GM19025 (cell line): Measurements from ENCODE around the gene DHCR24.

ENCODE experiments used
- ATAC-seq: cut with Tn5 transposase; IDR thresholded peaks from one replicate; pipeline ENCODE4 v1.9.1; 2021; ENCODE audit warnings: mild to moderate bottlenecking, low read depth, moderate library complexity; ENCODE audit not compliant: unreplicated experiment

The DHCR24 gene

DNA sequence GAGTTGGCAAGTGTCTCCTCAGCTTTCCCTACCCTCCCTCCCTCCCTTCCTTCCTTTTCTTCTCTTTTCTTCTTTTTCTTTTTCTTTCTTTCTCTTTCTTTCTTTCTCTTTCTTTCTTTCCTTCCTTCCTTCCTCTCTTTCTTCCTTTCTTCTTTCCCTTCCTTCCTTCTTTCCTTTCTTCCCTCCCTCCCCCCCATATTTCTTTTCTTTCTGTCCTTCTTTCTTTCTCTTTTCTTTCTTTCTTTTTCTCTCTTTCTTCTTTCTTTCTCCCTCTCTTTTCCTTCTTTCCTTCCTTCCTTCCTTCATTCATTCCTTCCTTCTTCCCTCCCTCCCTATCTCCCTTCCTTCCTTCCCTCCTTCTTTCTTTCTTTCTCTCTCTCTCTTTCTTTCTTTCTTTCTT lies 67.3 kb downstream of the DHCR24 start:
- no peak for ATAC-seq

DNA sequence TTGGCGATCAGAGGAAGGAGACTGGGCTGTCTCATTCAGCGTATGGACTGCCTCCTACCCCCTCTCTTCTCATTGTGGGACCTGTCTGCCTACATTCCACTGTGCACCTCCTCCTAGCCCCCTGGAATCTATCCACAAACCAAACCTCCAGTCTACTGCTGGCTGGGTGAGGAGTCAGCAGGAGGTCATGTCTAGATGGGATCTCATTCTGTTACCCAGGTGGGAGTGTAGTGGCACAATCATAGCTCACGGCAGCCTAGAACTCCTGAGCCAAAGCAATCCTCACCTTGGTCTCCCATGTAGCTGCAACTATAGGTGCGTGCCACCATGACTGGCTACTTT lies 67.8 kb downstream of the DHCR24 start:
- ATAC-seq = no peak

DNA sequence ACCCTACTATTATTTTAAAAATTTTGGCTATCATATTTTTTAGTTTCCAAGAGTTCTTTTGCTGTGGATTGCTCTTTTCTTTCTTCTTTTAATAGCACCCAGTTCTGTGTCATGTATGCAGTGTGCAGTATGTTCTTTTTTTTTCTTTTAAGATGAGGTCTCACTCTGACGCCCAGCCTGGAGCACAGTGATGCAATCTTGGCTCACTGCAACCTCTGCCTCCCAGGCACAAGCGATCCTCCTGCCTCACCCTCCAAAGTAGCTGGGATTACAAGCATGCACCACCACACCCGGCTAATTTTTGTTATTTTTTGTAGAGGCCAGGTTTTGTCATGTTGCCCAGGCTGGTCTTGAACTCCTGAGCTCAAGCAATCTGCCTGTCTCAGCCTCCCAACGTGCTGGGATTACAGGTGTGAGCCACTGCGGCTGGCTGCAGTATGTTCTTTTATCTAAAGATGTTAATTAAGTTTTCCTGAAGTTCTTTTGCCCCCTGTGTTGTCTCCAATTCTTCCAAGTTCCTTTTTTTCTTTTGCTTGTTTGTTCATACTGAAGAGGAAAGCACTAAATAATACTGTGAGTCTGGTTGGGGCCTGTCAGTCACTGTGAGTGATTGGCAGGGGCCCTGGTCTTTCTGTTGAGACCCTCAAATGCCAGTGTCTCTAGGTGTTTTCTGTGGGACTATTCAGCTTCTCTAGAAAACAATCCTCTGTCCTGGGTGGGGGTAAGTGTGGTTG lies 68.4 kb downstream of the DHCR24 start:
- ATAC-seq = no peak

DNA sequence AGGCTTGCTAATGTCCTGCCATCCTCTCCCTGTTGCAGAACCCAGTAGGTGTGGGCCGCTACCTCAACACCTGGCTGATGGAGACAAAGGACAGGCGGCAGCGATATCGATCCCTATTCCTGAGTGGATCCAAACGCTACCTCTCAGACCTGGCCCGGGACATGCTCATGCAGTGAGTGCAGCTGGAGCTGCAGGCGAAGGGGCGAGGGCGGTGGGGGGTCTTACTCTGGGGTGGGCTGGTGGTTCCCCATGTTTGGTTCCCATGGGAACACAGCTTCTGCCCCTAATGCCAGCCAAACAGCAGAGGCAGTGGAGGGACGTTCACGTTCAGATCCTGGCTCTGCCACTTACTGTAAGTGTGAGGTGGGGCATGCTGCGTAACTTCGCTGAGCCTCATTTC lies 70.0 kb downstream of the DHCR24 start:
- ATAC-seq = no peak

DNA sequence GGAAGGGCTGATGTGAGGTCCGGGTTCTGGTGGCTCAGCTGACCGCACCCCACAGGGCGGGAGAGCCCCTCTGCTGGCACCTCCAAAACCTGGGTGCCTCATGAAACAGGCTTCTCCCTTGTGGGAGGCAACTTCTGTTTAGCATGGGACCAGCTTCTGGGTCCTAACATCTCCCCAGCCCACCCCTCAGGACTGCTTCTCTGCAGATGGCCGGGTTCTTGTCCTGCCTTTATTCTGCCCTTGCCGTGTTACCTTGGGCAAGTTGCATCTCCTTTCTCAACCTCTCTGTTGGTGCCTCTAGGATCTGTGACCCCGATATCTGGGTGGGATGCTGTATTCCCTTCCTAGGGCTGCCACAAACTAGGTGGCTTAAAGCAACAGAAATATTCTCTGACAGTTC lies 70.9 kb downstream of the DHCR24 start:
- ATAC-seq = no peak

DNA sequence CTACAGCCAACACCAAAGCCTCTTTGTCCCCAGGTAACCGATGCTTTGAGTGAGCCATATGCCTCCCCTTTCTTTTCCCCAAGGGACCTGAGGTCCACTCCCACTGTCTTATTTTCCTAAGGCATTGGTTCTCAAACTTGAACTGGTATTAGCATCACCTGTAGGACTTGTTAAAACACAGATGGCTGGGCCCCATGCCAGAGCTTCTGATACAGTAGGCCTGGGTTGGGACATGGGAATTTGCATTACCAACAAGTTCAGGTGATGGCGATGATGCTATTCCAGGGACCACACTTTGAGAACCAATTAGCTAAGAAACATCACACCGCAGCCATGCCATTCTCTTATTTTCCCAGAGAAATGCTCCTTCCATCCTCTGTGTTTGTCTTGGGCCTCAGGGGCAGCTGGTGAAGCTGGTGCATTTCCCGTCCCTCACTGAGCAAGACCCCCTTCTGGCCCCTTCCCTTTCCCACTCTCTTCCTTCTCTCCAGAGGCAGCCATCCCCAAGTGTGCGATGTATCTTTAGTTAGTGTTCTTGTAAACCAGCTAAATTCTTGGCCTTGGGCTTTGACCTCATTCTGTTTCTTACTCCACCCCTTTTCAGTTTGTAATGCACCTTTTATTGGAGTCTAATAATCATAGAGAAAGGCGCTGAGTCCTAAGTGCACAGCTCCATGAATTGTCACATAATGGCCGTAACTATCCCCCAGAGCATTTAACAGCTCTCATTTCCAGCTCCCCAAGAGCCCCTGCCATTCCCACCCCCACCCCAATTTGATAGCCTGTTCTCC lies 71.7 kb downstream of the DHCR24 start:
- ATAC-seq = no peak

DNA sequence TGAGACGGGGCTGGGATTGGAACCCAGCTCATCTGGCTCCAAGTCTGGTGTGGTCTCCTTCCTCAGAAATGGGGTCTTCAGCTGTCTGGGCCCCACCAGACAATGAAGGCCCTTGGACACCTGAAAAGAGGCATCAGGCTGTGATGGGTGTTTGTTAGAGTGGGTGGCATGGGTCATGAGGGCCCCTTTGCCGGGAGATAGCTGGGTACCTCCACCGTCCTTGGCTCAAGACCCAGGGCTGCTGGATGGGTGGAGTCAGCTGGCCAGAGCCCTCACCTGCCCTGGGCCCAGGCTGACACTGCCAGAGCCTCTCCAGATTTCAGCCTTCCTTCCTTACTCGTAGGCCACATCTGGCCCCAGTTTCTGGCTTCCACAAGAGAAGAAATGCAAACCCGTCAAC lies 72.4 kb downstream of the DHCR24 start:
- ATAC-seq = no peak

DNA sequence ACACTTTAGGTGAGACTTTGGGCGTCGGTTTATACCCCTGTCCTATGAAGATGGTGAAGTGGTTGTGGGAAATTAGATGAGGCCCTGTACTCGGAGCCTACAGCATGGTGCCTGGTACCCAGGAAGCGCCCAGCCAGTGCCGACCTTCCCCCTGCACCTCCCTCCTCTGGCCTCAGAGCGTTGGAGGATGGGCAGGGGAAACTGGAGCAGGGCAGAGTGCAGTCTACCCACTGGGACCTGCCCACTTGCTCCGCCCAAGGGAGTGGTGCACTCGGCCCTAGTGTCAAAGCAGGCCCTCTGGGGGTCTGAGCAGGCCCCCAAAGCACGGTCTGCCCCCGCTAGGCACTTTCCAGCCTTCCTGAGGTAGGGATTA lies 72.9 kb downstream of the DHCR24 start:
- ATAC-seq = no peak

DNA sequence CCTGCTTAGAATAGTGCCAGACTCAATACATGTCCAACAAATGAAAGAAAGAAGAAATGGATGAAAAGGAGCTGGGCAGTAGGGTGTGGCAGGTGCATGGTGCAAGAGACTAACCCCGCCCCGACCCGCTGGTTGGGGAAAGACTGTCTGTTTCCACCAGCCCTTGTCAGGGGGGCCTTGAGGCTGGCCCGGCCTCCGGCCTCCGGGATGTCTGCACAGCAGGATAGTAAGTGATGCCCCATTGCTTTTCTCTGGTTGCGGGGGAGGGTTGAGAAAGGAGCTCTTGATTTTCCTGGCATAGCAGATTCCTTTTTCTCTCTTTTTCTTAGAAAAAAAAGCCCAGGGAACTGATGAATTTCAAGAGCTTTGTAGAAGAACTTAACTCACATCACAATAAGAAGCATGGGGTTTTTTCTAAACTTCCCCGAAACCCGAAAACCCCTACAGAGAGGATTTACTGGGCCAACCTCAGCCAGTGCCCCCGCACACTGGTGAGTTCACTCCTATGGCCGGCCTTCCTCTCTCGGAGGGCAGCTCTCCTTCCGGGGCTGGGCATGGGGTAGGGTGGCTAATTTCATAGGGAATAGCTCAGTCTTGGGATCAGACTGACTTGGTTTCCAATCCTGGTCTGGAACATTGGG lies 73.4 kb downstream of the DHCR24 start:
- ATAC-seq = no peak

DNA sequence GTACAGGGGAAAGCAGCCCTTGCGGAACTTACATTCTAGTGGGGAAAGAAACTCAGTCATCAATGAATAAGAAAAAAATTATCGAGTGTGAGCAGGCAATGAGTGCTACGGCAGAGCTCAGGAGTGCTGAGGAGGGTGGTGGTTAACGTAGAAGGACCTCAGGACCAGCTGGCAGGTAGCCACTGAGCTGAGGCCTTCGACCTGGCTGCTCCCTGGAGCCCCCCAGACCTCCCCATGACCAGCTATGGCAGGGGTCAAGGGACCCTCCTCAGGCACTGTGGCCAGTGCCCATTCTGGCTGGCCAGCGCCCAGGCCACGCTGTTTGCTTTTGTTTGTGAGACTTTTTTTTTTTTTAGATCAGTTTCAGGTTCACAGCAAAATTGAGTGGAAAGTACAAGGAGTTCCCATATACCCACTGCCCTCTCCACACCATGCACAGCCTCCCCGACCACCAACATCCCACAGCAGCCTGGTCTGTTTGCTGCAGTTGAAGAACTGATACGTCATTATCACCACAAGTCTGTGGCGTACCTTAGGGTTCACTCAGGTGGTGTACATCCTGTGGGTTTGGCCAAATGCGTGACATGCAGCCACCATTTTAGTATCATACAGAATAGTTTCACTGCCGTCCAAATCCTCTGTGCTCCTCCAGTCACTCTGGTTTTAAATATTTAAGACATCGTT lies 74.1 kb downstream of the DHCR24 start:
- no peak for ATAC-seq

DNA sequence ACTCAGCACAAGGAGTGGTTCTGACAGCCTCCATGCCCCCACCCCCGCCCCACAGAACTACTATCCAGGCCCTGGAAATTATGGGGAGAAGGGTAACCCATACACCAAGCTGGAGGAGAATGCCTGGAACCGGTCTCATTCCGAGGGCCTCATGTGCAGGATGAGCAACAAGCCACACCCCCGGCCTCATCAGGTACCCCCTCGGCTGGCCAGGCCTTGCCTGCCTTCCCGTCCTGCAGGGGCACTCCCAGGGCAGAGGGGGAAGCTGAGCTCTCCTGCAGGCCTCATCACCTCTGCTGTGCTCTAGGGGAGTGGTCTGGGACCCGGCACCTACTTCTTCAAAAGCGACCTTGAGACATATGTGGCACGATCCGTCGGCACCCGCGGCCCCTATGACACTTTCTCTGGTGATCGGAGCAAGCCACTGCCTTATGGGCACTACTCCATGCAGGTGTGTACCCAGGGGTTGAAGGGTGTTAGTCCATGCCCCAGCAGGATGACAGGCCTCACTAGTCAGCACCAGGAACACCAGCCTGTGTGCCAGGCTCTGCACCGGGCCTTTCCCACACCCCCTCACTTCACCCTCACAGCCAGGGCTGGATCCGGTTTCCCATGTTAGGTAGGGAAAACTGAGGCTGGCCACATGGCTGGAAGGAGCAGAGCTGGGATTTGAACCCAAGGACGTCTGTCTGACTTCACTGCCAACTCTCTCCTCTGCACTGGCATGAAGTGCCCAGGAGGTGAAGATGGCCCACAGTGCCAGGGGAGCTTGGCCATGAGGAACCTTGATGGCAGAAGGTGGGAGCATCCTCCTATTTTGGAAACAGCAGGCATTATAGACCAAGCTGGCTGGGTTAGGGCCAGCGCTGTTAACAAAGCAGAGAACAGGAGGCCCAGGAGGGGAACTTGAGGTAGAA lies 75.0 kb downstream of the DHCR24 start:
- no peak for ATAC-seq

DNA sequence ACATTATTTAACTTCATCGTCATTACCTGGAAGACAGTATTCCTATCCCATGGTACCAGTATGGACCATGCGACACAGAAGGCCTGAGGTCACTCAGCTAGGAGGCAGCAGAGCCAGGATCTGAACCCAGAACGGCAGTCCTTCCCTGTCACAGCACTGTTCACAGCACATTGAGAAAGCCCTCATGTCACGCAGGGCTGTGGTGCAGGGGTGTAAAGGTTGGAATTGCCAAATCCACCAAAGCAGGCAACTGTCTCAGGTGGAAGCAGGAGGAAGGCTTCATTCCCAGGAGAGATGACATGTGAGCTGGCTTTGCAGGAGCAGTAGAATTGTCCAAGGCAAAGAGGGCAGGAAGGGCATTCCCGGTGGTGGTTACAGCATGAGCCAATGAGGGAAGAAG lies 75.9 kb downstream of the DHCR24 start:
- ATAC-seq = no peak

DNA sequence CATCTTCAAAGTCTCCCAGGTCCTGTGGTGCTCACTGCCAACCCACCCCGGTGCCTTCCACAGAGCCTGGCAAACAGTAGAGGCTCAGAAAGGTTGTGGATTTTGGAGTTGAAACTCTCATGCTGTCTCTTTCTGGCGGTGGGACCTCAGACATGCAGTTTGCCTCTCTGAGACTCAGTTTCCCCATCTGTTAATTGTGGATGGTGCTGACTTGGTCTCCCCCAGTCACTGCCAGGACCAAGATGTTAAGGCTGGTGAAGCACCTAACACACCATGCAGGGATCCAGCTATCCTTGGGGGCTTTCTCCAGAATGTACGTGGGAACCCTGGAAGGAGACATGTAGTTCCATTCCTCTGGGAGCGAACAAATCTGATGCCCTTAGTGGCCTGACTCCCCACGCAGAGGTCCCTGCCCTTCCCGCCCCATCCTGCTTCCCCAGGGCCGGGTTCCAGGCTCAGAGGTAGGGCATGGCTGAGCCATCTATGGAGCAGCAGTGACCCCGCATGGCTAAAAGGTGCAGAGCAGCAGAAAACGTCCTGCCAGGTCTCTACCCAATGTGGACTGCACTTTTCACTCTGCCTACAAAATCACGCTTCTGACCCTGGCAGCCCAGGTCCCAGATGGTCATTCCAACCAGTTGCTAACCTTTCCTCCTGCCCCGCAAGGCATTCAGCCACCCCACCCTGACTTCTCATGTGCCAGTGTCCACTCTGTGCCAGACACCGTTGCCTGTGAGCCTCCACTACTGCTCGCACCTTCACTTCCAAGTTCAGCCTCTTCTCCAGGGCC lies 76.6 kb downstream of the DHCR24 start:
- peak; percentile 73 for ATAC-seq

DNA sequence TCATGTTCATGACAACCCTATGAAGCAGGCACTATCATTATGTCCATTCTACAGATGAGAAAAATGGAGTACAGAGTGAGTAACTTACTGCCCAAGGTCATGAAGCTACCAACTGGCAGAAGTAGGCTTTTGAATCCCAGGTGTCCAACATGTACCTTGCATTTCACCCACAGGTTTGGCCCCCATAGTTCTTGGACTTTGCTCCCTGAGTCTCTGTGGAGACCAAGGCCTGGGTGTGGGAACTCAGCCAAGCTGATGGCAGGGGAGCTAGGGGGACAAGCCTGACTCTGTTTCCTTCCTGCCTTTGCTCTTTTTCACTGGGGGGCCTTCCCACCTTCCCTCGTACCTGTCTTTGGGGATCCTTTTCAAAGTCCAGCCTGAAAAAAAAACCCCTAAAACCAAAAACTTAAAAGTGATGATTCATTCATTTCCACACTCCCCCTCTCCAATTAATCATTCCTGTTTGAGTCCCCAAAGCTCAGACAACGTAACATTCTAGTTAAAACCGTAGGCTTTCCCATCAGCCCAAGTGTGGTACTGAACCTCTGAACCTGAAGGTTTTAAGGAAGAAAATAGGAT lies 77.4 kb downstream of the DHCR24 start:
- ATAC-seq = no peak

DNA sequence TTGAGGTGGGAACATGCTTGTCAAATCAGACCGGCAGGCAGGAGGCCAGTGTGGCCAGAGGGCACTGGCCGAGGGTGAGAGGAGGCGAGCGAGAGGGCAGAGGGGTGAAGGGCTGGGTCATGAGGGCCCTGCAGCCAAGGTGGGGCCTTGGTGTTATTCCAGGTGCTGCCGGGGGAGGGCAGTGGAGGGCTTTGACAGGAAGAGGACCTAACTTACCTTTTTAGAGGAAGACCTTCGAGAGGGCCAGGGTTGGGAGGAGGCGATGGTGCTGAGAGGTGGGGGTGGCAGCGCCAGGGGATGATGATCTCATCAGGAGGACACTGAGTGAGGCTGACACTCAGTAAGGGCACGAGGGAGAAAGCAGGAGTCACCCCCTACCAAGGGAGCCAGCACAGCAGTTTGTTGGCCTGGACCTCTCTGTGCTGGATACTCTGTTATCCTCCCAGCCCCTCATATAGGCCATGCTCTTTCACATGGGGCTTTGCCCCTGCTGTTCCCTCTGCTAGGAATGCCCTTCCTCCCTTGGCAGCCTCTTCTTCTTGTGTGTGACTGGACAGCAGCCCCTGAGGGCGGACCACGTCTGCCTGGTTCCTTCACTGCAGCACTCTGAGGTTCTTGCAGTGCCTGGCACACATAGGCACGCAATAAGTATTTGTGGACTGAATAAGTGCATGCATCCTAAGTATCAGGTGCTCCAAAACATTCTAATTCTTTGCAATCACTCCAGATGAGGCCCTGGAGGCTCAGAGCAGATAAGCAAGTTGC lies 78.4 kb downstream of the DHCR24 start:
- ATAC-seq = no peak

DNA sequence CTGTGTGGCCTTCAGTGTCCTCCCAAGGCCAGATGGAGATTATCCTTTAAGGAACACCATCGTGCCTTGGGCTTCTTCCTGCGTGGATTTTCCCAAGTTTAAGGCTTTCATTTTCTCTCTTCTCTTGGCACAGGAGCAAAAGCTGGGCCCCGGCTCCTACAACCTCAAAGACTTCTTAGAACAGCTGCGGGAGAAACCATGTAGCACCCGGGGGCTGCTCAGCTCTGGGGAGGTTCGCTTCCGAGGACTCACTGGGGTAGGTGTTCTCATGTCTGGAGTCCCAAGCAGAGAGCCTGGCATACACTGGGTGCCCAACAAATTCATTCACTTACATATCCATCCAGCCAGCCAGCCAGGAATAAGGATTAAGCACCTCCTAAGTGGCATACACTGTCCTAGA lies 79.2 kb downstream of the DHCR24 start:
- no peak for ATAC-seq

DNA sequence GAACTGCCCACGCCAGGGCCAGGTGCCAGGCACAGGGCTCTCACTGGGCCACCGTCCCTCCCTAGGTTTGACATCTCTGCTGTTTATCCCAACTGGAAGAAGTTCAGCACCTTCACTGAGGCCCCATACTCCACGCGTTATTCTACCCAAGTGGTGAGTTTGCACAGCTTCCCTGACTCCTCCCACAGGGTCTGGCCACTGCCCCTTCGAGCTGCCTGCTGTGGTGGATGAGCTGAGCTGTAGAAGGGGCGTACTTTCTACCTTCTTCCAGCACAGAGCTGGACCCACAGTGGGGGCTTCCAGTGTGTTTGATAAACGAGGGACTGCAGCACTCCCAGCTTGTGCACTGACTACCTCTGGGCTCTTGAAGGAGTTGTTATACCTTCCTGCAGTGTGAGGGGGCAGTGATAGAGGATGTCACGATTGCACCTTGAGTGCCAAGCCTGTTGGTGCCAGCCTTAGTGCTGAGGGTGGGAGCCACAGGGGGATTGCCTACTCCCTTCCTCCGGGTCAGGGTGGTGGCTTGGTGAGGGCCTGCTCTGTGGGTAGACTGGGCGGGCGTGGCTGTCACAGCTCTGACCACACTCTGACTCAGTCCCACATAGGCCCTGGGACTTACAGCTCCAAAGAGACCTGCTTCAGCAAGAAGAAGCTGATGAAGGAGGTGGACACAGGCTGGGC lies 79.9 kb downstream of the DHCR24 start:
- no peak for ATAC-seq

DNA sequence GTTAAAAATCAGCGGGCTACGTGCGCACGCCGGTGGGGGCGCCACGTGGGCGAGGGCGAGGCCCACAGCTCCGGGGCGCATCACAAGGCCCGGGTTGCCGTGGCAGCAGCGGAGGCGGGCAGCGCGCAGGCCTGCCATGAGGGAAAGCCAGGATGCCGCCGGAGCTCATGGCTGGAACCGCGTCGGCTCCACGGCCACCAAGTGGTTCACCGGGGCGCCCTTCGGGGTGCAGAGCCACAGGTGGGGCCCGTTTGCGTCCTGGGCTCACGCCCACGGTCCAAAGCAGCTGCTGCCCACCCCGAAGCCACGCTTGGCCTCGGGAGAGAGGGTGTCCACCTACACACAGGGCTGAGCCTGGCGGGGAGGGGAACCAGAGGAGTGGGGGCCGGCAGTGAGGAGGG lies 81.0 kb downstream of the DHCR24 start:
- ATAC-seq = no peak
